Psoas muscle (tissue), 8 donors: ENCODE data around the gene CENPC. TPM values are rescaled to one million over a fixed set of nuclear protein-coding genes. Genes with fewer than 3 reads are reported as not detected.

Experiments used
- ATAC-seq, 4 donors: fragments of 200-7000 bp; cut with Tn5 transposase; one replicate each; pipeline ENCODE4 v1.9.1; 2020; ENCODE audit warnings: moderate library complexity in 3 of 4, mild to moderate bottlenecking in 2 of 4
- DNase-seq, 2 donors: peaks; one replicate each; pipeline ENCODE4 v3.0.0-alpha.2; 2020
- H3K27ac ChIP-seq: fragments of 200-600 bp; one replicate; pipeline ENCODE4 v1.8.0; 2022
- H3K27me3 ChIP-seq, 3 donors: fragments of 200-600 bp in 1 of 3; one replicate each; pipeline versions ENCODE4 v1.6.1 to v1.8.0; 2013 to 2022; ENCODE audit warnings: low read length in 2 of 3, mild to moderate bottlenecking in 2 of 3, moderate library complexity in 1 of 3; ENCODE audit not compliant: insufficient read depth in 3 of 3
- H3K36me3 ChIP-seq, 2 donors: fragments of 200-600 bp in 1 of 2; one replicate each; pipeline versions ENCODE4 v1.6.1 to v1.8.0; 2013 to 2022; ENCODE audit warnings: low read depth in 1 of 2, mild to moderate bottlenecking in 1 of 2, moderate library complexity in 1 of 2; ENCODE audit not compliant: insufficient read depth in 1 of 2
- H3K4me1 ChIP-seq: fragments of 200-600 bp; one replicate; pipeline ENCODE4 v1.8.0; 2022
- H3K4me3 ChIP-seq: fragments of 200-600 bp; one replicate; pipeline ENCODE4 v1.8.0; 2022; ENCODE audit warnings: mild to moderate bottlenecking
- H3K9me3 ChIP-seq: fragments of 200-600 bp; one replicate; pipeline ENCODE4 v1.8.0; 2022
- WGBS, 3 donors: extraction: QIAGEN DNeasy Blood & Tissue Kit; methylation state at CpG; one replicate each; pipeline versions ENCODE4 v1.1.6 to v1.1.7; 2013; 5-methylcytosine and 5-hydroxymethylcytosine counted together
- intact Hi-C, 2 donors: fragments of 100-400 bp; cut with DNase I; formaldehyde crosslinking; loops; one replicate each; pipeline versions ENCODE4 v1.11.0 to v1.14.2; 2022
- polyA plus RNA-seq, 3 donors: library from polyadenylated mRNA; stranded (reverse); fragments of 200-250 nt; gene quantifications; one replicate each; pipeline ENCODE4 v1.2.3, GENCODE V29; 2013
- total RNA-seq, 4 donors: library from RNA; stranded (reverse); fragmentation: NEBNext Ultra II Directional in 2 of 4; extraction: Animal tissue kit (Norgen Biotek cat#: 25700) in 2 of 4; gene quantifications; one replicate each; pipeline versions ENCODE4 v1.2.1 to v1.2.4, GENCODE V29; 2021 to 2023
- TF ChIP-seq, protein P1 (sequence below): fragments of 200-600 bp; IDR thresholded peaks from one replicate; pipeline ENCODE4 v1.8.0; 2022; ENCODE audit warnings: antibody characterized with exemption
- donor health status: healthy with polysubstance abuse.
- donor health status: DM: no; HTN: no; CAD: no; lungs with moderate emphysema.
- donor health status: Bipolar disorder and iron deficiency.
- donor health status: healthy.
- donor health status: DM: yes; HTN: yes; CAD: no.
- donor health status: DM: no; HTN: no; CAD: no.
- donor health status: DM: no; HTN: no; CAD: no.
- donor health status: DM: yes; HTN: yes; CAD: no.

Gene CENPC
- total and polyA plus RNA-seq, 7 donors = 1.5 to 5.6 (median 3.5) TPM

DNA sequence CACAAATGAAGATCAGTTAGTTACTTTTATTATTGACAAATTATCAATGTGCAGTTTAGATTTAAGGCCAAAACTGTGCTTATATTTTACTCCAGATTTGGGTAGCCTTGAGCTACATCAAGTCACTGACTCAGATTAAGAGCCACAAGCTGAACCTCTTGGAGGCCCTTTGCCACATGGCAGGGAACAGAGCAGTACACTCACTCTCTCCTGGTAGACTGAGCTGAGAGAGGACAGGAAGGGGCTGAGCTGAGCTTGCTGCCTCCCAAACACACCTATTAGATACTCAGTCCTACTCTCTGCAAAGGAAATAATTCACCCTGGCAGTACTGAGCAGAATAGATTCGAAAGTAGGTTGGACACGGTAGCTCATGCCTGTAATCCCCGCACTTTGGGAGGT is 21.0 kb upstream of the CENPC start:
- no peak overlapping the region for H3K4me3 ChIP-seq
- H3K9me3 ChIP-seq = no peaks in the 10 kb centered on the region
- ATAC-seq = no peak
- DNase-seq = no peak
- TF ChIP-seq, protein P1, sequence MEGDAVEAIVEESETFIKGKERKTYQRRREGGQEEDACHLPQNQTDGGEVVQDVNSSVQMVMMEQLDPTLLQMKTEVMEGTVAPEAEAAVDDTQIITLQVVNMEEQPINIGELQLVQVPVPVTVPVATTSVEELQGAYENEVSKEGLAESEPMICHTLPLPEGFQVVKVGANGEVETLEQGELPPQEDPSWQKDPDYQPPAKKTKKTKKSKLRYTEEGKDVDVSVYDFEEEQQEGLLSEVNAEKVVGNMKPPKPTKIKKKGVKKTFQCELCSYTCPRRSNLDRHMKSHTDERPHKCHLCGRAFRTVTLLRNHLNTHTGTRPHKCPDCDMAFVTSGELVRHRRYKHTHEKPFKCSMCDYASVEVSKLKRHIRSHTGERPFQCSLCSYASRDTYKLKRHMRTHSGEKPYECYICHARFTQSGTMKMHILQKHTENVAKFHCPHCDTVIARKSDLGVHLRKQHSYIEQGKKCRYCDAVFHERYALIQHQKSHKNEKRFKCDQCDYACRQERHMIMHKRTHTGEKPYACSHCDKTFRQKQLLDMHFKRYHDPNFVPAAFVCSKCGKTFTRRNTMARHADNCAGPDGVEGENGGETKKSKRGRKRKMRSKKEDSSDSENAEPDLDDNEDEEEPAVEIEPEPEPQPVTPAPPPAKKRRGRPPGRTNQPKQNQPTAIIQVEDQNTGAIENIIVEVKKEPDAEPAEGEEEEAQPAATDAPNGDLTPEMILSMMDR = no peak
- 79 to 89% (median 79%) methylated on average over 3 of the region's 3 CpGs for WGBS, 3 donors
- intact Hi-C loops = no loop called here
- H3K4me1 ChIP-seq = no peaks in the 10 kb centered on the region
- H3K27ac ChIP-seq = no peak overlapping the region
- H3K36me3 ChIP-seq = no peaks in the 10 kb centered on the region
- H3K27me3 ChIP-seq = no peaks in the 10 kb centered on the region

DNA sequence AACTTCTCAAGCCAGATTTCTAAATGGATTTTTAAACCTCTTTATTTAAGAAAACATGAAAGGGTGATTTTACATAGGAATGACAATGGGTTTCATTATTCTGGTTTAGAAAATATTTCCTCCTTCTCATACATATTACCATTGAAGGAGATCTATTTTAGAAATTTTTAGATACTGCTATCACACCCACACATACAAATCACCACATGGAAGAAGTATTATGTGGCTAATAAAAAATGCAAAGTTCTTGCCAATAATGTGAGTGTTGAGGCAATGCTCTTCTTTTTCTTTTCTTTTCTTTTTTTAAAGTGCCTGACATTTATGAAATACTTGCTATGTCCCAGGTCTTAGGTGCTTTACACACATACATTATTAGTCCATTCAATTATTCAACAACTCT is 20.0 kb upstream of the CENPC start:
- Histone ChIP-seq H3K4me3 (no peak overlapping the region), H3K27ac (no peak overlapping the region), H3K9me3 (no peaks in the 10 kb centered on the region), H3K36me3 (no peaks in the 10 kb centered on the region), H3K4me1 (no peaks in the 10 kb centered on the region), H3K27me3 (no peaks in the 10 kb centered on the region)
- TF ChIP-seq, protein P1 = no peak
- DNase-seq = no peak
- intact Hi-C loops = no loop called here
- ATAC-seq = no peak

- no peaks in the 10 kb centered on the region for H3K27me3 ChIP-seq
- ATAC-seq (no peak), DNase-seq (no peak)
- WGBS, 3 donors = 67 to 74% (median 72%) methylated on average over 4 of the region's 4 CpGs
- H3K9me3 ChIP-seq = no peaks in the 10 kb centered on the region
- no peak within 1 kb of the TSS for H3K4me3 ChIP-seq
- H3K4me1 ChIP-seq = no peaks in the 10 kb centered on the region
- TF ChIP-seq, protein P1 = no peak
- no peak within 1 kb of the TSS for H3K27ac ChIP-seq
- intact Hi-C loops = no loop called here
- no peaks in the 10 kb centered on the region for H3K36me3 ChIP-seq
Measured at GRCh38 chr4:67558493-67558892, 13.2 kb upstream of the CENPC start, which contains the start of gene STAP1. TSS of gene STAP1 (plus strand) at chr4:67558727. CDS start at chr4:67558810, 83 bp downstream.

DNA sequence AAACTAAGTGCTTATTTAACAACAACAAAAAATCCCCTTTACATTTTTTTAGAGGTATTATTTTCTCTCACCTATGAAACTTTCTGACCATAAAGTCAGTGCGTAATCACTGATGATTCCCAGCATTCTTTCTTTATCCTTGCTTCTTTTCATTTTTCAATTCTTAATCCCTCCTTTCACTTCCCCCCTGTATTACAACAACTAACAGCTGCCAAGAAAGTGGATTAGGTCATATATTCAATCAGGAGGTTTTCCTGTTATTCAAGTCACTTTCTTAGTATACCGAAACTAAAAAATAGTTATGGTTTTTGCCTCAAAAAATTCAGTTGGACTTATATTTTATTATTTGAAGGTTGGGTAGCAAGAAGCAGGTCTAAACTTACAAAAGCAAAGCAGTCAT is 11.1 kb upstream of the CENPC start:
- ATAC-seq (no peak), DNase-seq (no peak)
- Histone ChIP-seq H3K9me3 (no peaks in the 10 kb centered on the region), H3K27ac (no peak overlapping the region), H3K27me3 (no peaks in the 10 kb centered on the region), H3K4me3 (no peak overlapping the region), H3K4me1 (no peaks in the 10 kb centered on the region), H3K36me3 (no peaks in the 10 kb centered on the region)
- WGBS, 3 donors = 22 to 31% (median 28%) methylated on average over 2 of the region's 2 CpGs
- intact Hi-C loops = no loop called here
- TF ChIP-seq, protein P1 = no peak

- H3K9me3 ChIP-seq = no peaks in the 10 kb centered on the region
- no peaks in the 10 kb centered on the region for H3K36me3 ChIP-seq
- ATAC-seq (no peak), DNase-seq (no peak)
- intact Hi-C loops = no loop called here
- TF ChIP-seq, protein P1 = no peak
- 73 to 85% (median 74%) methylated on average over 3 of the region's 3 CpGs for WGBS, 3 donors
- no peak overlapping the region for H3K4me3 ChIP-seq
- no peak overlapping the region for H3K27ac ChIP-seq
- no peaks in the 10 kb centered on the region for H3K4me1 ChIP-seq
- H3K27me3 ChIP-seq = no peaks in the 10 kb centered on the region
Measured at GRCh38 chr4:67555447-67555846, 10.1 kb upstream of the CENPC start.
